ENCODE data around the gene ANKRD11.
"Not testable (repeated sequence)": the region's sequence is repeated elsewhere in the genome, so short reads cannot be mapped to it uniquely, and the experiment has no call there.

The ANKRD11 gene

GRCh38 chr16:89481356-89481955 is 8.9 kb downstream of the ANKRD11 start:
- no peak for DNase-seq (ENCODE audit: low read depth in 2 of 2)

GRCh38 chr16:89478576-89479221 is 11.7 kb downstream of the ANKRD11 start:
- DNase-seq (ENCODE audit: low read depth in 2 of 2) = no peak

- no peak for DNase-seq (ENCODE audit: low read depth in 2 of 2)
These were observed 13.5 kb downstream of the ANKRD11 start for GRCh38 chr16:89476811-89477261.

GRCh38 chr16:89476379-89476778 is 14.0 kb downstream of the ANKRD11 start:
- DNase-seq (ENCODE audit: low read depth in 2 of 2) = no peak

GRCh38 chr16:89475144-89475543 is 15.2 kb downstream of the ANKRD11 start:
- DNase-seq (ENCODE audit: low read depth in 2 of 2) = no peak

- DNase-seq (ENCODE audit: low read depth in 2 of 2) = no peak
These were observed 16.5 kb downstream of the ANKRD11 start for GRCh38 chr16:89473791-89474414.

GRCh38 chr16:89473136-89473712 is 17.1 kb downstream of the ANKRD11 start:
- DNase-seq (ENCODE audit: low read depth in 2 of 2) = no peak

GRCh38 chr16:89472711-89473075 is 17.7 kb downstream of the ANKRD11 start:
- no peak for DNase-seq (ENCODE audit: low read depth in 2 of 2)

- no peak for DNase-seq (ENCODE audit: low read depth in 2 of 2)
These were observed 23.0 kb downstream of the ANKRD11 start for GRCh38 chr16:89467382-89467781.

- DNase-seq (ENCODE audit: low read depth in 2 of 2) = no peak
These were observed 23.4 kb downstream of the ANKRD11 start for GRCh38 chr16:89466920-89467319.

GRCh38 chr16:89463312-89463711 is 27.0 kb downstream of the ANKRD11 start:
- not testable (repeated sequence) for DNase-seq (ENCODE audit: low read depth in 2 of 2)

- DNase-seq (ENCODE audit: low read depth in 2 of 2) = not testable (repeated sequence)
These were observed 27.7 kb downstream of the ANKRD11 start for GRCh38 chr16:89462639-89463038.

GRCh38 chr16:89461890-89462289 is 28.5 kb downstream of the ANKRD11 start:
- DNase-seq (ENCODE audit: low read depth in 2 of 2) = not testable (repeated sequence)

- no peak for DNase-seq (ENCODE audit: low read depth in 2 of 2)
These were observed 29.8 kb downstream of the ANKRD11 start for GRCh38 chr16:89460556-89460955.

GRCh38 chr16:89458967-89459366 is 31.4 kb downstream of the ANKRD11 start:
- no peak for DNase-seq (ENCODE audit: low read depth in 2 of 2)

- DNase-seq (ENCODE audit: low read depth in 2 of 2) = no peak
These were observed 31.8 kb downstream of the ANKRD11 start for GRCh38 chr16:89458551-89458950.

- DNase-seq (ENCODE audit: low read depth in 2 of 2) = no peak
These were observed 33.9 kb downstream of the ANKRD11 start for GRCh38 chr16:89456419-89456959.

GRCh38 chr16:89455692-89456091 is 34.7 kb downstream of the ANKRD11 start:
- no peak for DNase-seq (ENCODE audit: low read depth in 2 of 2)

GRCh38 chr16:89455178-89455577 is 35.2 kb downstream of the ANKRD11 start:
- DNase-seq (ENCODE audit: low read depth in 2 of 2) = no peak

- DNase-seq (ENCODE audit: low read depth in 2 of 2) = not testable (repeated sequence)
These were observed 35.8 kb downstream of the ANKRD11 start for GRCh38 chr16:89454378-89455125.

- no peak for DNase-seq (ENCODE audit: low read depth in 2 of 2)
These were observed 36.6 kb downstream of the ANKRD11 start for GRCh38 chr16:89453501-89454321.

Data from fibroblast of skin of left biceps (primary cell).